ENCODE data around the gene IPO11.

The IPO11 gene

GRCh38 chr5:62574599-62574998, 162.0 kb downstream of the IPO11 start:
- no peak for DNase-seq

GRCh38 chr5:62575066-62575465, 162.5 kb downstream of the IPO11 start:
- DNase-seq: no peak

GRCh38 chr5:62575489-62575888, 162.9 kb downstream of the IPO11 start:
- DNase-seq: no peak

- DNase-seq: no peak
These were observed 164.1 kb downstream of the IPO11 start for GRCh38 chr5:62576570-62577170.

- no peak for DNase-seq
These were observed 164.9 kb downstream of the IPO11 start for GRCh38 chr5:62577488-62577887.

GRCh38 chr5:62578540-62578939, 166.0 kb downstream of the IPO11 start, which contains the start of gene LRRC70:
Gene LRRC70, plus strand, starts transcription at chr5:62578819. Its CDS starts 620 bp downstream, at chr5:62579439.
- no peak for DNase-seq

- no peak for DNase-seq
These were observed 167.2 kb downstream of the IPO11 start for GRCh38 chr5:62579761-62580160.

GRCh38 chr5:62581836-62582597, 169.5 kb downstream of the IPO11 start:
- DNase-seq: no peak

GRCh38 chr5:62584391-62584790, 171.8 kb downstream of the IPO11 start:
- no peak for DNase-seq

- DNase-seq: no peak
These were observed 172.7 kb downstream of the IPO11 start for GRCh38 chr5:62585306-62585705.

GRCh38 chr5:62585751-62586150, 173.2 kb downstream of the IPO11 start:
- no peak for DNase-seq

- DNase-seq: no peak
These were observed 175.2 kb downstream of the IPO11 start for GRCh38 chr5:62587737-62588136.

- no peak for DNase-seq
These were observed 176.1 kb downstream of the IPO11 start for GRCh38 chr5:62588668-62589067.

- no peak for DNase-seq
These were observed 176.9 kb downstream of the IPO11 start for GRCh38 chr5:62589504-62589903.

- no peak for DNase-seq
These were observed 177.8 kb downstream of the IPO11 start for GRCh38 chr5:62590387-62590786.

GRCh38 chr5:62592558-62592957, 180.0 kb downstream of the IPO11 start:
- DNase-seq: no peak

- no peak for DNase-seq
These were observed 180.8 kb downstream of the IPO11 start for GRCh38 chr5:62593331-62593730.

GRCh38 chr5:62594364-62594984, 181.9 kb downstream of the IPO11 start:
- no peak for DNase-seq

- no peak for DNase-seq
These were observed 183.5 kb downstream of the IPO11 start for GRCh38 chr5:62596096-62596495.

- no peak for DNase-seq
These were observed 184.1 kb downstream of the IPO11 start for GRCh38 chr5:62596691-62597090.

- no peak for DNase-seq
These were observed 184.8 kb downstream of the IPO11 start for GRCh38 chr5:62597314-62597713.

GRCh38 chr5:62600560-62601252, 188.1 kb downstream of the IPO11 start:
- no peak for DNase-seq

GRCh38 chr5:62603934-62604333, 191.4 kb downstream of the IPO11 start:
- DNase-seq: no peak

- no peak for DNase-seq
These were observed 193.1 kb downstream of the IPO11 start for GRCh38 chr5:62605638-62606037.

Measured in NCI-H526 (cell line).